K562 (cell line): ENCODE data around the gene LCTL. TPM values are rescaled to one million over a fixed set of nuclear protein-coding genes. Genes with fewer than 3 reads are reported as not detected.

Source experiments
- BRF1 ChIP-seq: IDR thresholded peaks from 3 replicates; pipeline ENCODE4 v1.6.1; 2011; ENCODE audit warnings: borderline replicate concordance, mild to moderate bottlenecking; ENCODE audit not compliant: insufficient read length; ENCODE audit errors: extremely low read depth
- CREB1 ChIP-seq, 2 experiments: sonication (generic) in 1 of 2; formaldehyde crosslinking in 1 of 2; IDR thresholded peaks; 2 replicates each; pipeline versions ENCODE4 v1.6.1 to v1.8.0; 2012 to 2022; ENCODE audit warnings: inconsistent platforms in 1 of 2, mild to moderate bottlenecking in 1 of 2, missing genetic modification reagents in 1 of 2, moderate library complexity in 1 of 2
- ELF4 ChIP-seq: fragments of 450-650 bp; formaldehyde crosslinking; IDR thresholded peaks from 2 replicates; pipeline ENCODE4 v1.4.0; 2022; ENCODE audit warnings: missing genetic modification characterization
- RAD51 ChIP-seq: fragments of 450-650 bp; IDR thresholded peaks from 2 replicates; pipeline ENCODE4 v1.7.1; 2016; ENCODE audit warnings: low read depth, mild to moderate bottlenecking, borderline replicate concordance
- RFX5 ChIP-seq: IDR thresholded peaks from 2 replicates; pipeline ENCODE4 v1.6.1; 2011; ENCODE audit warnings: low read depth, mild to moderate bottlenecking, improper control_type of control experiment, low read length
- SIN3A ChIP-seq, 2 experiments: fragments of 150-350 bp in 1 of 2; IDR thresholded peaks; 2 replicates each; pipeline ENCODE4 v1.6.1; 2011 to 2016; ENCODE audit warnings: borderline replicate concordance in 2 of 2, low read depth in 2 of 2, low read length in 2 of 2, mild to moderate bottlenecking in 2 of 2, moderate library complexity in 2 of 2; ENCODE audit not compliant: control insufficient read depth in 1 of 2
- STAT5B ChIP-seq: fragments of 250-450 bp; sonication (Bioruptor Pico); IDR thresholded peaks from 2 replicates; pipeline ENCODE4 v1.8.0; 2021; ENCODE audit warnings: mild to moderate bottlenecking, inconsistent platforms
- TAF1 ChIP-seq: IDR thresholded peaks from 2 replicates; pipeline ENCODE4 v1.6.1; 2011; ENCODE audit warnings: mild to moderate bottlenecking, low read length, moderate library complexity; ENCODE audit not compliant: insufficient read depth, control insufficient read depth, severe bottlenecking; ENCODE audit errors: extremely low read depth
- ZNF76 ChIP-seq: fragments of 250-450 bp; sonication (Bioruptor Pico); IDR thresholded peaks from 2 replicates; pipeline ENCODE4 v1.4.0; 2020; ENCODE audit warnings: mild to moderate bottlenecking, moderate library complexity, borderline replicate concordance
- polyA plus RNA-seq, 8 experiments: library from polyadenylated mRNA; depleted of rRNA in 4 of 8; stranded (reverse) in 5 of 8; unstranded in 3 of 8; fragments of >200 nt; fragmentation: Nextera tagmentation in 2 of 8; fragmentation: Illumina TruSeq in 1 of 8; extraction: Ambion mirVana in 2 of 8; extraction: Trizol in 1 of 8; gene quantifications; 2 replicates each; pipeline versions ENCODE4 v1.2.1 to v1.2.3, GENCODE V29; 2011 to 2014; ENCODE audit warnings: inconsistent platforms in 1 of 8, missing spikeins in 1 of 8
- total RNA-seq, 7 experiments: library from RNA; depleted of rRNA in 6 of 7; stranded (reverse); fragments of >200 nt in 6 of 7; fragmentation: Illumina TruSeq in 2 of 7; extraction: Trizol in 2 of 7; gene quantifications; 2 replicates each; pipeline versions ENCODE4 v1.2.1 to v1.2.3, GENCODE V29; 2011 to 2021; ENCODE audit warnings: low replicate concordance in 1 of 7
- TF ChIP-seq, protein P1 (sequence below), 2 experiments: IDR thresholded peaks; 2 replicates each; pipeline ENCODE4 v1.6.1; 2011; ENCODE audit warnings: borderline replicate concordance in 1 of 2, control low read depth in 1 of 2, low read depth in 1 of 2, low read length in 1 of 2, mild to moderate bottlenecking in 1 of 2, mixed read lengths in 1 of 2, moderate library complexity in 1 of 2; ENCODE audit not compliant: insufficient read depth in 1 of 2, insufficient read length in 1 of 2, poor library complexity in 1 of 2, severe bottlenecking in 1 of 2; ENCODE audit errors: extremely low read depth in 1 of 2
- TF ChIP-seq, protein P2 (sequence below): fragments of 250-450 bp; sonication (Bioruptor Pico); IDR thresholded peaks from 2 replicates; pipeline ENCODE4 v1.5.0; 2020; ENCODE audit warnings: mild to moderate bottlenecking
- TF ChIP-seq, protein P3 (sequence below): sonication (generic); formaldehyde crosslinking; IDR thresholded peaks from 2 replicates; pipeline ENCODE4 v1.8.0; 2023; ENCODE audit warnings: missing genetic modification reagents, mild to moderate bottlenecking, borderline replicate concordance
- TF ChIP-seq, protein P4 (sequence below): fragments of 450-650 bp; IDR thresholded peaks from 2 replicates; pipeline ENCODE4 v1.6.1; 2016; ENCODE audit warnings: mild to moderate bottlenecking

Gene LCTL
- total and polyA plus RNA-seq, 9 of the 15 experiments (the other 6 are each of a cell fraction or from before 2014, with no cell fraction given): 0.08 to 0.31 (median 0.17) TPM; not detected in 6

DNA sequence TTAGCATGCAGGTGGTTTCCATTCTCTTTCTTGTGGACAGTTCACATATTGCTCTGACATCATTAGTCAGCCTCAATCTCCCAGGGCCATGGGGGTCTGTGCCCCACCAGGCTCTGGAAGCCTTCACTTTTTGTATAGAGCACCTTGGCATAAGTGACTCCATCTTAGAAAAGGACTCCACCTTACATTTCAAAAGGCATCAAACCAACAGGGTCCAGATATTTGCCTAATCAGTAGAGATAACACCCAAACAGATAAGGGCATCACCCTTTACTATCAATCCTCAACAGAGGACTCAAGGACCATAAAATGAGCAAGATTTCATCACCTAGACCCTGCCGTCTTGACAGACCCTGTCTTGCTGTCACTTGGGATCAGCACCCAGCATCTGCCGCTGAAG, 35.7 kb upstream of the LCTL start (continued):
- TF ChIP-seq, protein P1, sequence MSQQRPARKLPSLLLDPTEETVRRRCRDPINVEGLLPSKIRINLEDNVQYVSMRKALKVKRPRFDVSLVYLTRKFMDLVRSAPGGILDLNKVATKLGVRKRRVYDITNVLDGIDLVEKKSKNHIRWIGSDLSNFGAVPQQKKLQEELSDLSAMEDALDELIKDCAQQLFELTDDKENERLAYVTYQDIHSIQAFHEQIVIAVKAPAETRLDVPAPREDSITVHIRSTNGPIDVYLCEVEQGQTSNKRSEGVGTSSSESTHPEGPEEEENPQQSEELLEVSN (IDR thresholded peaks at IDR 0.05; ENCODE audit: borderline replicate concordance in 1 of 2, extremely low read depth in 1 of 2, insufficient read depth in 1 of 2, insufficient read length in 1 of 2, low read depth in 1 of 2, low read length in 1 of 2, poor library complexity in 1 of 2, severe bottlenecking in 1 of 2): no peak
- TF ChIP-seq, protein P2, sequence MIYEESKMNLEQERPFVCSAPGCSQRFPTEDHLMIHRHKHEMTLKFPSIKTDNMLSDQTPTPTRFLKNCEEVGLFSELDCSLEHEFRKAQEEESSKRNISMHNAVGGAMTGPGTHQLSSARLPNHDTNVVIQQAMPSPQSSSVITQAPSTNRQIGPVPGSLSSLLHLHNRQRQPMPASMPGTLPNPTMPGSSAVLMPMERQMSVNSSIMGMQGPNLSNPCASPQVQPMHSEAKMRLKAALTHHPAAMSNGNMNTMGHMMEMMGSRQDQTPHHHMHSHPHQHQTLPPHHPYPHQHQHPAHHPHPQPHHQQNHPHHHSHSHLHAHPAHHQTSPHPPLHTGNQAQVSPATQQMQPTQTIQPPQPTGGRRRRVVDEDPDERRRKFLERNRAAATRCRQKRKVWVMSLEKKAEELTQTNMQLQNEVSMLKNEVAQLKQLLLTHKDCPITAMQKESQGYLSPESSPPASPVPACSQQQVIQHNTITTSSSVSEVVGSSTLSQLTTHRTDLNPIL (CRISPR knock-in tag): no peak
- TF ChIP-seq TAF1: no peak
- TF ChIP-seq, protein P3, sequence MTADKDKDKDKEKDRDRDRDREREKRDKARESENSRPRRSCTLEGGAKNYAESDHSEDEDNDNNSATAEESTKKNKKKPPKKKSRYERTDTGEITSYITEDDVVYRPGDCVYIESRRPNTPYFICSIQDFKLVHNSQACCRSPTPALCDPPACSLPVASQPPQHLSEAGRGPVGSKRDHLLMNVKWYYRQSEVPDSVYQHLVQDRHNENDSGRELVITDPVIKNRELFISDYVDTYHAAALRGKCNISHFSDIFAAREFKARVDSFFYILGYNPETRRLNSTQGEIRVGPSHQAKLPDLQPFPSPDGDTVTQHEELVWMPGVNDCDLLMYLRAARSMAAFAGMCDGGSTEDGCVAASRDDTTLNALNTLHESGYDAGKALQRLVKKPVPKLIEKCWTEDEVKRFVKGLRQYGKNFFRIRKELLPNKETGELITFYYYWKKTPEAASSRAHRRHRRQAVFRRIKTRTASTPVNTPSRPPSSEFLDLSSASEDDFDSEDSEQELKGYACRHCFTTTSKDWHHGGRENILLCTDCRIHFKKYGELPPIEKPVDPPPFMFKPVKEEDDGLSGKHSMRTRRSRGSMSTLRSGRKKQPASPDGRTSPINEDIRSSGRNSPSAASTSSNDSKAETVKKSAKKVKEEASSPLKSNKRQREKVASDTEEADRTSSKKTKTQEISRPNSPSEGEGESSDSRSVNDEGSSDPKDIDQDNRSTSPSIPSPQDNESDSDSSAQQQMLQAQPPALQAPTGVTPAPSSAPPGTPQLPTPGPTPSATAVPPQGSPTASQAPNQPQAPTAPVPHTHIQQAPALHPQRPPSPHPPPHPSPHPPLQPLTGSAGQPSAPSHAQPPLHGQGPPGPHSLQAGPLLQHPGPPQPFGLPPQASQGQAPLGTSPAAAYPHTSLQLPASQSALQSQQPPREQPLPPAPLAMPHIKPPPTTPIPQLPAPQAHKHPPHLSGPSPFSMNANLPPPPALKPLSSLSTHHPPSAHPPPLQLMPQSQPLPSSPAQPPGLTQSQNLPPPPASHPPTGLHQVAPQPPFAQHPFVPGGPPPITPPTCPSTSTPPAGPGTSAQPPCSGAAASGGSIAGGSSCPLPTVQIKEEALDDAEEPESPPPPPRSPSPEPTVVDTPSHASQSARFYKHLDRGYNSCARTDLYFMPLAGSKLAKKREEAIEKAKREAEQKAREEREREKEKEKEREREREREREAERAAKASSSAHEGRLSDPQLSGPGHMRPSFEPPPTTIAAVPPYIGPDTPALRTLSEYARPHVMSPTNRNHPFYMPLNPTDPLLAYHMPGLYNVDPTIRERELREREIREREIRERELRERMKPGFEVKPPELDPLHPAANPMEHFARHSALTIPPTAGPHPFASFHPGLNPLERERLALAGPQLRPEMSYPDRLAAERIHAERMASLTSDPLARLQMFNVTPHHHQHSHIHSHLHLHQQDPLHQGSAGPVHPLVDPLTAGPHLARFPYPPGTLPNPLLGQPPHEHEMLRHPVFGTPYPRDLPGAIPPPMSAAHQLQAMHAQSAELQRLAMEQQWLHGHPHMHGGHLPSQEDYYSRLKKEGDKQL (CRISPR knock-in tag): no peak
- TF ChIP-seq CREB1 (IDR thresholded peaks at IDR 0.05): no peak
- no peak for TF ChIP-seq CREB1 (CRISPR knock-in tag; IDR thresholded peaks at IDR 0.05)
- peak; percentile 87 for TF ChIP-seq ZNF76 (CRISPR knock-in tag)
- TF ChIP-seq RFX5: no peak
- TF ChIP-seq SIN3A (IDR thresholded peaks at IDR 0.05; ENCODE audit: borderline replicate concordance in 2 of 2, control insufficient read depth in 1 of 2, low read depth in 2 of 2, low read length in 2 of 2): no peak
- TF ChIP-seq RAD51: no peak
- TF ChIP-seq BRF1: no peak
- TF ChIP-seq STAT5B: no peak
- no peak for TF ChIP-seq ELF4 (CRISPR knock-in tag)
- TF ChIP-seq, protein P4, sequence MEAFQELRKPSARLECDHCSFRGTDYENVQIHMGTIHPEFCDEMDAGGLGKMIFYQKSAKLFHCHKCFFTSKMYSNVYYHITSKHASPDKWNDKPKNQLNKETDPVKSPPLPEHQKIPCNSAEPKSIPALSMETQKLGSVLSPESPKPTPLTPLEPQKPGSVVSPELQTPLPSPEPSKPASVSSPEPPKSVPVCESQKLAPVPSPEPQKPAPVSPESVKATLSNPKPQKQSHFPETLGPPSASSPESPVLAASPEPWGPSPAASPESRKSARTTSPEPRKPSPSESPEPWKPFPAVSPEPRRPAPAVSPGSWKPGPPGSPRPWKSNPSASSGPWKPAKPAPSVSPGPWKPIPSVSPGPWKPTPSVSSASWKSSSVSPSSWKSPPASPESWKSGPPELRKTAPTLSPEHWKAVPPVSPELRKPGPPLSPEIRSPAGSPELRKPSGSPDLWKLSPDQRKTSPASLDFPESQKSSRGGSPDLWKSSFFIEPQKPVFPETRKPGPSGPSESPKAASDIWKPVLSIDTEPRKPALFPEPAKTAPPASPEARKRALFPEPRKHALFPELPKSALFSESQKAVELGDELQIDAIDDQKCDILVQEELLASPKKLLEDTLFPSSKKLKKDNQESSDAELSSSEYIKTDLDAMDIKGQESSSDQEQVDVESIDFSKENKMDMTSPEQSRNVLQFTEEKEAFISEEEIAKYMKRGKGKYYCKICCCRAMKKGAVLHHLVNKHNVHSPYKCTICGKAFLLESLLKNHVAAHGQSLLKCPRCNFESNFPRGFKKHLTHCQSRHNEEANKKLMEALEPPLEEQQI: no peak
